ENCODE data around the gene SLC9A6. TPM values are rescaled to one million over a fixed set of nuclear protein-coding genes. Genes with fewer than 3 reads are reported as not detected.

SLC9A6 gene
- total and polyA plus RNA-seq, 10 of the 15 experiments (the other 5 are each of a cell fraction or from before 2014, with no cell fraction given) = 4.5 to 14.6 (median 10.7) TPM

DNA sequence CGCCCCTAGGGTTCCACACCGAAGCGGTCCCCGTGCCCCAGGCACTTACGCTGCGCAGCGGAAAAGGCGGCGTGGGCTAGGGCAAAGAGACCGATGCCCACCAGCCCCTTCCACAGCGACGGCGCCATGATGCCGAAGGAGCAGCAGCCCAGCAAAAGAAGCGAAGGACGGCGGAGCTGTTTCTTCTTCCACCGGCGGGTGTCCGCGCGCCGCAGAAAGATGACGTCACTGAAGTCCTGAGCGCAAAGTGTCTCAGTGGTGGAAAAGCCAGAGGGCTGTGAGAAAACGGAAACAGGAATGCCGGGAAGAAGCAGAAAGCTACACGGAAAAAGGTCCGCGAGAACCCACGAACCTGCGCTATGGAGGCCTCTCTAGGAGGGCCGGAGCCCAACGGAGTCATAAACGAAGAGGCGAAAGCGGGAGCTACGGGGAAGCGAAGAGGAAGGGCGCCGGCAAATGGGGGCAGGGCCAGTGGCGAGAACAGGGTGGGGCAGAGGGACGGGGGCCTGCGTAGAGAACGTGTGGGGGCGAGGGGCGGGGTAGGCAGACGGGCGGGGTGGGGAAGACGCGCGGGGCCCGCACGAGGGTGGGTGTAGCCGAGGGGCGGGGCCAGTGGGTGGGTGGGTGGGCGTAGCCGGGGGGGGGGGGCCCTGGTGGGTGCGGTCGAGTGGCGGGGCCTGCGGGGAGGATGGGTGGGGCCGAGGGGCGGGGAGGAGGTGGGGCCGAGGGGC is 11.5 kb upstream of the SLC9A6 start, which contains the start of gene MMGT1:
TSS of gene MMGT1 (minus strand) at position 441 of the 731 bp plus-strand sequence. CDS start at position 128, 313 bp downstream.
- Histone ChIP-seq H3K9me3 (replicated peaks; ENCODE audit: control insufficient read depth, insufficient read depth, low read length) (no peaks in the 10 kb centered on the region), H3K36me3 (ENCODE audit: control insufficient read depth in 2 of 2, insufficient read depth in 2 of 2, low read length in 1 of 2) (no peaks in the 10 kb centered on the region), H3K27me3 (replicated peaks in 1 of 2; ENCODE audit: control insufficient read depth in 2 of 2, insufficient read depth in 2 of 2, low read length in 1 of 2) (no peaks in the 10 kb centered on the region), H2AFZ (ENCODE audit: control insufficient read depth, low read depth, low read length) (peak within 1 kb of the TSS; percentile 92), H3K27ac (ENCODE audit: control insufficient read depth, insufficient read depth) (peak within 1 kb of the TSS; percentile 81), H3K4me3 (peak within 1 kb of the TSS; percentile 66), H4K20me1 (ENCODE audit: control insufficient read depth, insufficient read depth) (no peaks in the 10 kb centered on the region), H3K4me1 (ENCODE audit: control insufficient read depth, insufficient read depth, low read length) (no peaks in the 10 kb centered on the region), H3K9ac (ENCODE audit: control insufficient read depth, insufficient read depth, low read length) (peak within 1 kb of the TSS; percentile 58), H3K79me2 (ENCODE audit: control insufficient read depth, insufficient read depth, low read length) (peaks cover 21% of the 10 kb centered on the region), H3K4me2 (ENCODE audit: control insufficient read depth, insufficient read depth) (peak within 1 kb of the TSS; percentile 77)
- intact Hi-C loops (cut with micrococcal nuclease; ENCODE audit: unreplicated experiment) (loop anchor here (5.0 kb wide), 1 partner anchor 524 kb away; the partner anchor contains the start of gene HTATSF1), in situ Hi-C loops (cut with MboI) (no loop called here)
- ChIA-PET RAD21 (ENCODE audit: unreplicated experiment) (interaction anchor here (0.6 to 2.1 kb wide), 3 partner anchors 54 to 453 kb away, joined by 3 to 6 read pairs (median 3); no protein-coding TSS in a partner anchor), SMC1A (ENCODE audit: uncharacterized antibody, unreplicated experiment) (interaction anchor here (0.7 kb wide), 1 partner anchor 416 kb away, joined by 3 read pairs; no protein-coding TSS in a partner anchor), POLR2A (interaction anchor here (1.1 kb wide), 1 partner anchor 12 kb away, joined by 4 read pairs; the partner anchor contains the start of gene SLC9A6), CTCF (interaction anchor here (0.8 to 1.8 kb wide), 4 partner anchors 8 to 524 kb away, joined by 3 to 6 read pairs (median 3); partner anchors contain the start of genes HTATSF1 and SLC9A6)
- FAIRE-seq (no peak), ATAC-seq (peak; percentile 93), DNase-seq (ENCODE audit: low read depth, low spot score) (peak; percentile 50)
- BruUV-seq (replicated peaks) = no TSS peak
- WGBS (ENCODE audit: insufficient coverage, insufficient replicate concordance, low lambda C conversion rate, missing lambda C conversion rate) = 48% methylated on average over 41 of the region's 65 CpGs
- TF ChIP-seq CREM (IDR thresholded peaks at IDR 0.05; ENCODE audit: low read depth) (peak; percentile 95), IKZF2 (IDR thresholded peaks at IDR 0.05) (peak; percentile 83 to 85), PAX5 (IDR thresholded peaks at IDR 0.05; ENCODE audit: borderline replicate concordance, low read depth, low read length) (no peak), ESRRA (IDR thresholded peaks at IDR 0.05; ENCODE audit: low read length) (no peak), SRF (IDR thresholded peaks at IDR 0.05; ENCODE audit: low read depth in 2 of 2, low read length in 2 of 2) (peak in 1 of 2 experiments; percentile 41; a peak in 1 of 4 replicates), YBX1 (IDR thresholded peaks at IDR 0.05) (no peak), JUNB (IDR thresholded peaks at IDR 0.05) (no peak; the same call in 1 of the 2 replicates), NBN (IDR thresholded peaks at IDR 0.05) (peak; percentile 98), ATF7 (IDR thresholded peaks at IDR 0.05; ENCODE audit: low read depth) (peak; percentile 99), RCOR1 (conservative IDR thresholded peaks at IDR 0.05; ENCODE audit: low read depth, low read length) (no peak), CBFB (IDR thresholded peaks at IDR 0.05; ENCODE audit: low read depth) (no peak), EED (IDR thresholded peaks at IDR 0.05; ENCODE audit: low read depth) (peak; percentile 67), NFYA (IDR thresholded peaks at IDR 0.05; ENCODE audit: borderline replicate concordance, low read depth, low read length) (no peak), STAT3 (IDR thresholded peaks at IDR 0.05; ENCODE audit: low read depth, low read length) (no peak)
- TF ChIP-seq, protein P1, sequence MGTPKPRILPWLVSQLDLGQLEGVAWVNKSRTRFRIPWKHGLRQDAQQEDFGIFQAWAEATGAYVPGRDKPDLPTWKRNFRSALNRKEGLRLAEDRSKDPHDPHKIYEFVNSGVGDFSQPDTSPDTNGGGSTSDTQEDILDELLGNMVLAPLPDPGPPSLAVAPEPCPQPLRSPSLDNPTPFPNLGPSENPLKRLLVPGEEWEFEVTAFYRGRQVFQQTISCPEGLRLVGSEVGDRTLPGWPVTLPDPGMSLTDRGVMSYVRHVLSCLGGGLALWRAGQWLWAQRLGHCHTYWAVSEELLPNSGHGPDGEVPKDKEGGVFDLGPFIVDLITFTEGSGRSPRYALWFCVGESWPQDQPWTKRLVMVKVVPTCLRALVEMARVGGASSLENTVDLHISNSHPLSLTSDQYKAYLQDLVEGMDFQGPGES (IDR thresholded peaks at IDR 0.05) = no peak
- TF ChIP-seq, protein P2, sequence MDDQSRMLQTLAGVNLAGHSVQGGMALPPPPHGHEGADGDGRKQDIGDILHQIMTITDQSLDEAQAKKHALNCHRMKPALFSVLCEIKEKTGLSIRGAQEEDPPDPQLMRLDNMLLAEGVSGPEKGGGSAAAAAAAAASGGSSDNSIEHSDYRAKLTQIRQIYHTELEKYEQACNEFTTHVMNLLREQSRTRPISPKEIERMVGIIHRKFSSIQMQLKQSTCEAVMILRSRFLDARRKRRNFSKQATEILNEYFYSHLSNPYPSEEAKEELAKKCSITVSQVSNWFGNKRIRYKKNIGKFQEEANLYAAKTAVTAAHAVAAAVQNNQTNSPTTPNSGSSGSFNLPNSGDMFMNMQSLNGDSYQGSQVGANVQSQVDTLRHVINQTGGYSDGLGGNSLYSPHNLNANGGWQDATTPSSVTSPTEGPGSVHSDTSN (IDR thresholded peaks at IDR 0.05; ENCODE audit: insufficient replicate concordance, low read depth, low read length) = no peak
- TF ChIP-seq, protein P3, sequence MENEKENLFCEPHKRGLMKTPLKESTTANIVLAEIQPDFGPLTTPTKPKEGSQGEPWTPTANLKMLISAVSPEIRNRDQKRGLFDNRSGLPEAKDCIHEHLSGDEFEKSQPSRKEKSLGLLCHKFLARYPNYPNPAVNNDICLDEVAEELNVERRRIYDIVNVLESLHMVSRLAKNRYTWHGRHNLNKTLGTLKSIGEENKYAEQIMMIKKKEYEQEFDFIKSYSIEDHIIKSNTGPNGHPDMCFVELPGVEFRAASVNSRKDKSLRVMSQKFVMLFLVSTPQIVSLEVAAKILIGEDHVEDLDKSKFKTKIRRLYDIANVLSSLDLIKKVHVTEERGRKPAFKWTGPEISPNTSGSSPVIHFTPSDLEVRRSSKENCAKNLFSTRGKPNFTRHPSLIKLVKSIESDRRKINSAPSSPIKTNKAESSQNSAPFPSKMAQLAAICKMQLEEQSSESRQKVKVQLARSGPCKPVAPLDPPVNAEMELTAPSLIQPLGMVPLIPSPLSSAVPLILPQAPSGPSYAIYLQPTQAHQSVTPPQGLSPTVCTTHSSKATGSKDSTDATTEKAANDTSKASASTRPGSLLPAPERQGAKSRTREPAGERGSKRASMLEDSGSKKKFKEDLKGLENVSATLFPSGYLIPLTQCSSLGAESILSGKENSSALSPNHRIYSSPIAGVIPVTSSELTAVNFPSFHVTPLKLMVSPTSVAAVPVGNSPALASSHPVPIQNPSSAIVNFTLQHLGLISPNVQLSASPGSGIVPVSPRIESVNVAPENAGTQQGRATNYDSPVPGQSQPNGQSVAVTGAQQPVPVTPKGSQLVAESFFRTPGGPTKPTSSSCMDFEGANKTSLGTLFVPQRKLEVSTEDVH (IDR thresholded peaks at IDR 0.05; ENCODE audit: low read depth, partially characterized antibody) = peak; percentile 45
- TF ChIP-seq, protein P4, sequence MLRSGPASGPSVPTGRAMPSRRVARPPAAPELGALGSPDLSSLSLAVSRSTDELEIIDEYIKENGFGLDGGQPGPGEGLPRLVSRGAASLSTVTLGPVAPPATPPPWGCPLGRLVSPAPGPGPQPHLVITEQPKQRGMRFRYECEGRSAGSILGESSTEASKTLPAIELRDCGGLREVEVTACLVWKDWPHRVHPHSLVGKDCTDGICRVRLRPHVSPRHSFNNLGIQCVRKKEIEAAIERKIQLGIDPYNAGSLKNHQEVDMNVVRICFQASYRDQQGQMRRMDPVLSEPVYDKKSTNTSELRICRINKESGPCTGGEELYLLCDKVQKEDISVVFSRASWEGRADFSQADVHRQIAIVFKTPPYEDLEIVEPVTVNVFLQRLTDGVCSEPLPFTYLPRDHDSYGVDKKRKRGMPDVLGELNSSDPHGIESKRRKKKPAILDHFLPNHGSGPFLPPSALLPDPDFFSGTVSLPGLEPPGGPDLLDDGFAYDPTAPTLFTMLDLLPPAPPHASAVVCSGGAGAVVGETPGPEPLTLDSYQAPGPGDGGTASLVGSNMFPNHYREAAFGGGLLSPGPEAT (IDR thresholded peaks at IDR 0.05; ENCODE audit: low read depth) = peak; percentile 88

Data from GM12878 (cell line).